ENCODE measurements around the gene NRCAM.

Gene NRCAM

DNA sequence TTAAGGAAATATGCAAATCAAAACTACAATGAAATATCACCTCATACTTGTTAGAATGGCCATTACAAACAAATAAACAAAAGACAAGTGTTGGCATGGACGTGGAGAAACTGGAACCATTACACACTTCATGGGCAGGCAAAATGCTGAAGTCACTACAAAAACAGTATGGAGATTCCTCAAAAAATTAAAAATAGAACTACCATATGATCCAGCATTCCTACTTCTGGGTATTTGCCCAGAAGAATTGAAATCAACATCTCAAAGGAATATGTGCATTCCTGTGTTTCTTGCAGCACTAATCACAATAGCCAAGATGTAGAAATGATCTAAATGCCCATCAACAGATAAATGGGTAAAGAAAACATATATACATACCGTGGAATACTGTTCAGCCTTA, 83.6 kb downstream of the NRCAM start:
- Histone ChIP-seq H2AFZ (no peak overlapping the region), H3K9ac (no peak overlapping the region), H3K36me3 (ENCODE audit: control insufficient read depth, insufficient read depth, low read length) (no peaks in the 10 kb centered on the region), H3K4me1 (no peaks in the 10 kb centered on the region), H3K9me3 (ENCODE audit: control insufficient read depth, low read length) (peaks cover 2% of the 10 kb centered on the region), H3K4me2 (ENCODE audit: low read length) (no peak overlapping the region), H3K79me2 (no peaks in the 10 kb centered on the region), H3K4me3 (ENCODE audit: low read depth, low read length) (no peak overlapping the region), H3K27ac (no peak overlapping the region), H3K27me3 (ENCODE audit: control insufficient read depth, insufficient read depth, low read length) (no peaks in the 10 kb centered on the region)
- TF ChIP-seq CTCF (IDR thresholded peaks at IDR 0.05), result no peak

DNA sequence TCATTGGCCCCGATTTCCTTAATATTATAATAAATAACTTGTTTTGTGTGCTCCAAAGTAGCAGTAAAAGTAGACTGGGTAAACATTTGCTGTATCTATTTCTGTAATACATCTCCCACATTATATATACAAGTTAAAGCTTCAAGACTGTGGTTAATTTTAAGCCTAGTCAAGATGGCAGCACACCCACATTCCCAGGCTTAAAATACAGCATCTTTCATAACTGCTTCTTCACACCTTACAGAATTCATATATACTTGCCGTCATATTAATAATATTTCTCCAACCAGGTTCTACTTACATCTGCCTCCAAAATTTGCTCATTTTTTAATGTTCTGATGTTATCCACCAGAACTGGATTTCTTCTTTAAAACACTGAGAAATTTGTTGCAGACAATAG, 85.6 kb downstream of the NRCAM start:
- no peaks in the 10 kb centered on the region for H3K79me2 ChIP-seq
- no peak overlapping the region for H3K4me3 ChIP-seq (ENCODE audit: low read depth, low read length)
- no peak overlapping the region for H3K27ac ChIP-seq
- H3K9me3 ChIP-seq (ENCODE audit: control insufficient read depth, low read length), result peaks cover 2% of the 10 kb centered on the region
- no peaks in the 10 kb centered on the region for H3K4me1 ChIP-seq
- no peaks in the 10 kb centered on the region for H3K36me3 ChIP-seq (ENCODE audit: control insufficient read depth, insufficient read depth, low read length)
- H2AFZ ChIP-seq, result no peak overlapping the region
- no peak overlapping the region for H3K9ac ChIP-seq
- H3K27me3 ChIP-seq (ENCODE audit: control insufficient read depth, insufficient read depth, low read length), result no peaks in the 10 kb centered on the region
- no peak for TF ChIP-seq CTCF (IDR thresholded peaks at IDR 0.05)
- no peak overlapping the region for H3K4me2 ChIP-seq (ENCODE audit: low read length)

GRCh38 chr7:108368466-108368865, 87.8 kb downstream of the NRCAM start:
- no peak for TF ChIP-seq CTCF (IDR thresholded peaks at IDR 0.05)
- H3K9ac ChIP-seq, result no peak overlapping the region
- no peak overlapping the region for H3K27ac ChIP-seq
- no peaks in the 10 kb centered on the region for H3K4me1 ChIP-seq
- no peak overlapping the region for H3K4me2 ChIP-seq (ENCODE audit: low read length)
- H2AFZ ChIP-seq, result no peak overlapping the region
- H3K4me3 ChIP-seq (ENCODE audit: low read depth, low read length), result no peak overlapping the region
- H3K27me3 ChIP-seq (ENCODE audit: control insufficient read depth, insufficient read depth, low read length), result no peaks in the 10 kb centered on the region
- H3K79me2 ChIP-seq, result no peaks in the 10 kb centered on the region
- H3K36me3 ChIP-seq (ENCODE audit: control insufficient read depth, insufficient read depth, low read length), result no peaks in the 10 kb centered on the region
- peaks cover 2% of the 10 kb centered on the region for H3K9me3 ChIP-seq (ENCODE audit: control insufficient read depth, low read length)

DNA sequence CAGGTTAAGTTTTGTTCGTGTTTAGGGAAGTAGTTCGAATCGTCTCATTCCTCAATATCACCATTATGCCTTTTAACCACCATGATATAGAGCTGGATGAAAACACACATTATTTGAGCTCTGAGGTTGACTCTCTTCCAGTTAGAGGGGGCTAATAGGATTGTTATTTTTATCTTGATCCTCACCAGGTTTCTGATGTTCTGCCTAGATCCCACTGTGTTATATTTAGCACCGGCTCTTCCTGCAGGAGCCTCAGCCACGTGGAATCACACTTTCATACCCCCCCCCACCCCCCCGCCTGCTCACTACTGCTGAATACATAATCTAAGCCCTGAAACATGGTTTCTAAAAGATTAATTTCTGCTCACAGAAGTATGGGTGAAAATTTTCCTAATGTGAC, 88.3 kb downstream of the NRCAM start:
- Histone ChIP-seq H3K9ac (no peak overlapping the region), H3K4me1 (no peaks in the 10 kb centered on the region), H3K79me2 (no peaks in the 10 kb centered on the region), H3K27me3 (ENCODE audit: control insufficient read depth, insufficient read depth, low read length) (no peaks in the 10 kb centered on the region), H3K9me3 (ENCODE audit: control insufficient read depth, low read length) (peaks cover 2% of the 10 kb centered on the region), H3K27ac (no peak overlapping the region), H3K4me2 (ENCODE audit: low read length) (no peak overlapping the region), H3K4me3 (ENCODE audit: low read depth, low read length) (no peak overlapping the region), H2AFZ (no peak overlapping the region), H3K36me3 (ENCODE audit: control insufficient read depth, insufficient read depth, low read length) (no peaks in the 10 kb centered on the region)
- no peak for TF ChIP-seq CTCF (IDR thresholded peaks at IDR 0.05)

GRCh38 chr7:108367314-108367713, 88.9 kb downstream of the NRCAM start:
- no peaks in the 10 kb centered on the region for H3K27me3 ChIP-seq (ENCODE audit: control insufficient read depth, insufficient read depth, low read length)
- peaks cover under 1% of the 10 kb centered on the region for H3K9me3 ChIP-seq (ENCODE audit: control insufficient read depth, low read length)
- no peaks in the 10 kb centered on the region for H3K4me1 ChIP-seq
- no peaks in the 10 kb centered on the region for H3K36me3 ChIP-seq (ENCODE audit: control insufficient read depth, insufficient read depth, low read length)
- H3K79me2 ChIP-seq, result no peaks in the 10 kb centered on the region
- H3K4me2 ChIP-seq (ENCODE audit: low read length), result no peak overlapping the region
- TF ChIP-seq CTCF (IDR thresholded peaks at IDR 0.05), result no peak
- H3K4me3 ChIP-seq (ENCODE audit: low read depth, low read length), result no peak overlapping the region
- H2AFZ ChIP-seq, result no peak overlapping the region
- H3K9ac ChIP-seq, result no peak overlapping the region
- H3K27ac ChIP-seq, result no peak overlapping the region

Measured in parathyroid adenoma (tissue), 2 donors.